Measurements from ENCODE around the gene CXCR2. TPM values are rescaled to one million over a fixed set of nuclear protein-coding genes. Genes with fewer than 3 reads are reported as not detected.
A peak's percentile ranks its signal among the peaks of the same experiment; 100 is the strongest.

CXCR2 gene
- total and polyA plus RNA-seq, 2 of the 8 experiments (the other 6 are each of a cell fraction or from before 2014, with no cell fraction given), result 1.4 to 1.6 TPM

DNA sequence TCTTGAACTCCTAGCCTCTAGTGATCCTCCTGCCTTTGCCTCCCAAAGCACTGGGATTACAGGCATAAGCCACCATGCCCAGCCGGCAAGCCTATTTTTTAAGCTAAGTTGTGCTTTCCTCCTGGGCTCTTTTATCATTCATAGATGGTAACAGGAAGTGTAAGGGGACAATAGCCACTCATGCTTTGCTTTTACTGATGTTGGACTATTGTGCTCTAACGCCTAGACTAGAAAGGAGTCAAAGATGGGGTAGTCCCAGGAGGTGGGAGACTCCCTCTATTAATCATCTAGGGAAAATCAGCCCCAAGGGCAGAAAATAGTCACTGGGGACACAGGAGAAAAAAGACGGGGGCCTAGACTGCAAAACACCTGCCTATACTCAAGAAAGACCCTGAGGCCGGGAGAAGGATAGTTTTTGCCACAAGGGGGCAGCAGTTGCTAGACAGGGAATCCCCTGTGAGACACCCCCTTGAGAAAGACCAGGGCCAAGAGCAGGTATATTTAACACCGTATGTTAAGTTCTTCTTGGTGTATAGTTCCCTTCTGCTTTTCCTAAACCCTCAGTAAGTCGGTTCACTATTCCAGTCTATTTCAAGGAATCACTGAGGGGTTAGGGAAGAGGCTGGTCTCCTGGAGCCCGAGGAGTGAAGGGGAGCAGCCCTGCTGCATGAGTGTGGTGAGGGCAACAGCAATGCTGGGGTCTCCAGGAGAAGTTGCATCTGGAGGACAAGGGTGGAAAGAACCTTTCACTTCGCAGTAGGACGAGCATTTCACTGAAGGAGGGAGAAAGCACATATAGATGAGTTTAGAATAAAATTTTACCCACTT, 43.0 kb downstream of the CXCR2 start:
- H3K9ac ChIP-seq (replicated peaks in 1 of 4; ENCODE audit: extremely low read depth in 1 of 4, low read depth in 3 of 4, low read length in 3 of 4), result no peak overlapping the region
- H3K9me3 ChIP-seq (ENCODE audit: insufficient read depth in 2 of 2, low read depth in 1 of 2, low read length in 1 of 2), result no peaks in the 10 kb centered on the region
- FAIRE-seq, result peak; percentile 60
- H2AFZ ChIP-seq (ENCODE audit: low read length), result peak overlapping the region; percentile 43; the same call in 1 of the 2 replicates
- no peak overlapping the region for H3K27ac ChIP-seq (ENCODE audit: low read depth, low read length)
- H2AK5ac ChIP-seq (ENCODE audit: low read depth, low read length), result no peak overlapping the region
- ChIA-PET CTCF (ENCODE audit: partially characterized antibody) (interaction anchor here (0.6 to 2.8 kb wide), 18 partner anchors 10 to 382 kb away, joined by 3 to 25 read pairs (median 4); partner anchors contain the start of gene RUFY4), POLR2A (ENCODE audit: partially characterized antibody) (interaction anchor here (0.8 kb wide), 1 partner anchor 90 kb away, joined by 3 read pairs; no protein-coding TSS in a partner anchor)
- H4K91ac ChIP-seq (replicated peaks; ENCODE audit: insufficient read length, low read length), result no peak overlapping the region
- H3K79me1 ChIP-seq (ENCODE audit: low read depth, low read length), result no peaks in the 10 kb centered on the region
- H2BK20ac ChIP-seq (ENCODE audit: low read length), result no peak overlapping the region
- H2BK120ac ChIP-seq (replicated peaks; ENCODE audit: low read depth, low read length), result no peak overlapping the region
- peaks cover 0 to 3% (median 0%) of the 10 kb centered on the region in 4 experiments; a peak in 1 of 7 replicates for H3K4me1 ChIP-seq (replicated peaks in 1 of 4; ENCODE audit: control insufficient read depth in 3 of 4, insufficient read depth in 4 of 4, low read length in 3 of 4)
- H4K5ac ChIP-seq (ENCODE audit: insufficient read length, low read depth, low read length), result no peak overlapping the region
- no peak overlapping the region for H3K23ac ChIP-seq (ENCODE audit: insufficient read length)
- WGBS, 2 experiments (ENCODE audit: extremely low coverage in 1 of 2, insufficient coverage in 1 of 2, insufficient read length in 1 of 2, insufficient replicate concordance in 2 of 2, low coverage in 1 of 2, low lambda C conversion rate in 2 of 2, missing lambda C conversion rate in 1 of 2), result 58% methylated on average over 9 of the region's 9 CpGs; no CpG with 5 or more reads in 1 of the 2 experiments
- H3K4ac ChIP-seq (replicated peaks; ENCODE audit: insufficient read length, low read depth, low read length), result no peak overlapping the region
- H3K27me3 ChIP-seq (replicated peaks in 1 of 4; ENCODE audit: control insufficient read depth in 3 of 4, extremely low read depth in 1 of 4, insufficient read depth in 3 of 4, low read length in 3 of 4), result 0 out of 7 replicates have a peak, but pooled peaks cover 0 to 3% (median 0%) of the 10 kb centered on the region in 4 experiments
- H2BK15ac ChIP-seq (ENCODE audit: low read length), result no peak overlapping the region
- H3K4me3 ChIP-seq (ENCODE audit: extremely low read depth in 1 of 4, insufficient read depth in 2 of 4, low read depth in 3 of 4, low read length in 4 of 4), result no peak overlapping the region
- 0 out of 2 replicates have a peak overlapping the region, but pooled peaks have one; percentile 30 for H2BK5ac ChIP-seq (ENCODE audit: low read depth, low read length)
- H3K36me3 ChIP-seq (ENCODE audit: control insufficient read depth in 2 of 4, insufficient read depth in 4 of 4, low read length in 3 of 4), result no peaks in the 10 kb centered on the region
- no peaks in the 10 kb centered on the region for H4K20me1 ChIP-seq (replicated peaks in 1 of 2; ENCODE audit: control insufficient read depth in 1 of 2, insufficient read depth in 2 of 2, low read length in 2 of 2)
- TF ChIP-seq RAD21 (IDR thresholded peaks at IDR 0.05 in 1 of 2, conservative IDR thresholded peaks at IDR 0.05 in 1 of 2; ENCODE audit: low read depth in 2 of 2, low read length in 2 of 2) (peak; percentile 51 to 68; a peak in 3 of 4 replicates), POU5F1 (IDR thresholded peaks at IDR 0.05; ENCODE audit: low read depth, low read length) (no peak), YY1 (IDR thresholded peaks at IDR 0.05; ENCODE audit: low read depth, low read length) (0 out of 2 replicates have a peak, but pooled peaks have one; percentile 10), CTCF (IDR thresholded peaks at IDR 0.05; ENCODE audit: control extremely low read depth in 1 of 3, insufficient read depth in 1 of 3, low read depth in 1 of 3, low read length in 3 of 3) (peak; percentile 58 to 80 (median 76))
- H3K56ac ChIP-seq (replicated peaks; ENCODE audit: insufficient read length, low read depth, low read length), result no peak overlapping the region
- no peak overlapping the region for H4K8ac ChIP-seq (ENCODE audit: extremely low read depth, insufficient read depth, low read length)
- no peak overlapping the region; a peak in 1 of 4 replicates for H3K4me2 ChIP-seq (ENCODE audit: insufficient read depth in 1 of 2, low read depth in 2 of 2, low read length in 2 of 2)
- H3K18ac ChIP-seq (ENCODE audit: extremely low read depth, low read length), result no peak overlapping the region
- no peaks in the 10 kb centered on the region for H3K23me2 ChIP-seq (ENCODE audit: low read depth, low read length)
- H3K79me2 ChIP-seq (ENCODE audit: control insufficient read depth in 1 of 2, insufficient read depth in 2 of 2, low read length in 2 of 2), result no peaks in the 10 kb centered on the region
- no peak overlapping the region for H3K14ac ChIP-seq (ENCODE audit: insufficient read length)
- peak; percentile 33 to 92 for DNase-seq (ENCODE audit: low read depth in 1 of 2, low spot score in 2 of 2)
- H2BK12ac ChIP-seq (ENCODE audit: low read depth, low read length), result no peak overlapping the region
